ENCODE measurements around the gene PPFIA3. TPM values are rescaled to one million over a fixed set of nuclear protein-coding genes. Genes with fewer than 3 reads are reported as not detected.
"Not testable (repeated sequence)": the region's sequence is repeated elsewhere in the genome, so short reads cannot be mapped to it uniquely, and the experiment has no call there.

PPFIA3 gene
- total and polyA plus RNA-seq, 4 experiments from 2014 or later: 0.27 to 4.5 (median 2.3) TPM

DNA sequence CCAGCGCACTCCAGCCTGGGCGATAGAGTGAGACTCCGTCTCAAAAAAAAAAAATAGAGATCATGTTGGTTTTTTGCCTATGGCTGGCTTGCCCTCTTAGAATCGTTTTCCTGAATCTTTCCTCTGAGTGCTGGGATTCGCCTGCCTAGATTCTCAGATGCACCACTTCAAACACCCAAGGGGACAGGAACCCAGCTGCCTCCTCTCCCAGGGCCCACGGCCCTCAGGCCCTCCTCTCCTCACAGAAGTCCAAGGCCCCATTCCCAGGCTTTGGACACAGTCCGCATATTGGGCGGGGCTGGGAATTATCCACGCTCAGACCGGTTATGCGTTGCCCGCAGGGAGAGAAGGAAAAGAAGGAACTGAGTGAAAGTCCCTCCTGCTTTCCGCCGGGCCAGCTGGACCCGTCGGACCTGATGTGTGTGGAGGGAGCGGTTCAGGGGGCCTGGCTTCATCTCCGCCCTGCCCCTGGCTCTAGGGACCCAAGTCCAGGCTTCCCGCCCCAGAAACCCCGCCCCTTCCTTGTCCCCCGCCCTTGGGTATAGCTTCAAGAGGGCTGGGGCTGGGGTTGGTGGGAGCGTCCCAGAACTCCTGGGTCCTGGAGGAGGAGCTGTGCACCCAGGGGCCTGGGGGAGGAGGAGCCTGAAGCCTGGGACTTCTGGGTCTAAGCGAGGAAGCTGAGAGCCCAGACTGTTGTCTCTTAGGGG is 5.8 kb downstream of the PPFIA3 start:
- H3K36me3 Mint-ChIP-seq: no peaks in the 10 kb centered on the region
- DNase-seq: peak in 1 of 5 donors; percentile 39
- Histone ChIP-seq H3K4me3 (ENCODE audit: low read length in 2 of 2) (no peak overlapping the region), H3K27ac (ENCODE audit: low read depth, low read length) (no peak overlapping the region), H3K4me1 (ENCODE audit: insufficient read depth, low read length) (peaks cover 18% of the 10 kb centered on the region), H3K27me3 (ENCODE audit: insufficient read depth, low read length) (no peaks in the 10 kb centered on the region), H3K36me3 (ENCODE audit: insufficient read depth, low read length) (no peaks in the 10 kb centered on the region), H3K9me3 (ENCODE audit: control insufficient read depth in 1 of 2, low read length in 2 of 2) (no peaks in the 10 kb centered on the region)
- H3K4me3 Mint-ChIP-seq: no peak overlapping the region
- POLR2A ChIA-PET (ENCODE audit: partially characterized antibody): no interaction called here
- CTCF ChIA-PET (ENCODE audit: partially characterized antibody): interaction anchor here (0.9 kb wide), 1 partner anchor 18 kb away, joined by 3 read pairs; no protein-coding TSS in a partner anchor
- no peaks in the 10 kb centered on the region for H3K27me3 Mint-ChIP-seq
- intact Hi-C loops (cut with micrococcal nuclease): loop anchor here (5.0 kb wide), 1 partner anchor 38 kb away; the partner anchor contains the start of gene SNRNP70
- peak overlapping the region in 1 of 7 donors; percentile 35 for H3K27ac Mint-ChIP-seq
- peaks cover 17 to 28% (median 21%) of the 10 kb centered on the region in 4 donors for H3K4me1 Mint-ChIP-seq
- H3K9me3 Mint-ChIP-seq: peaks cover 0 to 3% (median 0%) of the 10 kb centered on the region in 8 donors

DNA sequence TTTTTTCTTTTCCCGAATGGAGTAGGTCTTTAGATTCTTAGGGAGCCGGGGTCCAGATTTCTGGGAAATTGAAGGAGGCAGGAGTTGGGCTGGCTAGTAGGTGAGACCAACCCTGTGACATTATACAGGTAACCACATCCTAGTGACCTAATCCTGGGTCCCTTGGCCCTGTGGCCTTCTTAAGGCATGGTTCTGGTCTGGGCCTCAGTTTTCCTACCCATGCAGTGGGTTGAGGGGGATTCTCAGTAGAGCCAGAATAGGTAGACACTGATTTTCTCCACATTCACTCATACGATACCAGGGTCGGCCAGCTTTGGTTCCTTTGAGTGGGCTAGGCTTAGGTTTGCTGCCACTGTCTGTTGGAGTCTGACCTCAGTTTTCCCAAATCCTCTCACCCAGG is 7.2 kb downstream of the PPFIA3 start:
- no peaks in the 10 kb centered on the region for H3K9me3 ChIP-seq (ENCODE audit: control insufficient read depth in 1 of 2, low read length in 2 of 2)
- Mint-ChIP-seq H3K9me3 (peaks cover 0 to 2% (median 0%) of the 10 kb centered on the region in 8 donors), H3K27ac (no peak overlapping the region), H3K4me3 (no peak overlapping the region), H3K4me1 (peaks cover 10 to 20% (median 13%) of the 10 kb centered on the region in 4 donors), H3K27me3 (no peaks in the 10 kb centered on the region), H3K36me3 (no peaks in the 10 kb centered on the region)
- ChIA-PET CTCF (ENCODE audit: partially characterized antibody) (interaction anchor here (0.7 to 2.7 kb wide), 2 partner anchors 9 to 12 kb away, joined by 3 to 8 read pairs; partner anchors contain the start of gene LIN7B), POLR2A (ENCODE audit: partially characterized antibody) (interaction anchor here (0.7 to 4.1 kb wide), 3 partner anchors 9 to 133 kb away, joined by 4 to 38 read pairs (median 8); partner anchors contain the start of genes GYS1, LIN7B and RUVBL2)
- no peak overlapping the region for H3K4me3 ChIP-seq (ENCODE audit: low read length in 2 of 2)
- H3K4me1 ChIP-seq (ENCODE audit: insufficient read depth, low read length): peaks cover 14% of the 10 kb centered on the region
- H3K27ac ChIP-seq (ENCODE audit: low read depth, low read length): no peak overlapping the region
- no peaks in the 10 kb centered on the region for H3K27me3 ChIP-seq (ENCODE audit: insufficient read depth, low read length)
- no peak for DNase-seq
- H3K36me3 ChIP-seq (ENCODE audit: insufficient read depth, low read length): no peaks in the 10 kb centered on the region
- intact Hi-C loops (cut with micrococcal nuclease): loop anchor here (5.0 kb wide), 1 partner anchor 39 kb away; the partner anchor contains the start of gene SNRNP70

DNA sequence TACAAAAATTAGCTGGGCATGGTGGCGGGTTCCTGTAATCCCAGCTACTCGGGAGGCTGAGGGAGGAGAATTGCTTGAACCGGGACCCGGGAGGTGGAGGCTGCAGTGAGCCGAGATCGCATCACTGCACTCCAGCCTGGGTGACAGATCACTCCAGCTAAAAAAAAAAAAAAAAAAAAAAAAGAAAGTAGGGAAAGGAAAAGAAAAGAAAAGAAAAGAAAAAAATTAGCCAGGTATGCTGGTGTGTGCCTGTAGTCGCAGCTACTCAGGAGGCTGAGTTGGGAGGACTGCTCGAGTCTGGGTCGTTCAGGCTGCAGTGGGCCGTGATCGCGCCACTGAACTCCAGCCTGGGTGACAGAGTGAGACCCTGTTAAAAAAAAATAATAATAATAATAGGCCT is 7.9 kb downstream of the PPFIA3 start:
- intact Hi-C loops (cut with micrococcal nuclease): loop anchor here (5.0 kb wide), 1 partner anchor 40 kb away; the partner anchor contains the start of gene SNRNP70
- peak overlapping the region in 1 of 2 donors; percentile 57 for H3K4me3 ChIP-seq (ENCODE audit: low read length in 2 of 2)
- not testable (repeated sequence) for H3K4me3 Mint-ChIP-seq; H3K36me3 ChIP-seq (ENCODE audit: insufficient read depth, low read length); H3K27me3 Mint-ChIP-seq; H3K27ac Mint-ChIP-seq; H3K27ac ChIP-seq (ENCODE audit: low read depth, low read length); H3K27me3 ChIP-seq (ENCODE audit: insufficient read depth, low read length); H3K9me3 ChIP-seq (ENCODE audit: control insufficient read depth in 1 of 2, low read length in 2 of 2); H3K9me3 Mint-ChIP-seq; H3K36me3 Mint-ChIP-seq
- H3K4me1 Mint-ChIP-seq: peaks cover 10 to 20% (median 13%) of the 10 kb centered on the region in 4 donors
- peak in 1 of 5 donors; percentile 38 for DNase-seq
- CTCF ChIA-PET (ENCODE audit: partially characterized antibody): interaction anchor here (0.6 to 2.7 kb wide), 7 partner anchors 7 to 339 kb away, joined by 3 to 8 read pairs (median 3); partner anchors contain the start of genes PPFIA3 and RUVBL2
- POLR2A ChIA-PET (ENCODE audit: partially characterized antibody): interaction anchor here (0.6 to 4.1 kb wide), 5 partner anchors 7 to 708 kb away, joined by 3 to 38 read pairs (median 8); partner anchors contain the start of genes GYS1, LIN7B, PPFIA3 and RUVBL2
- H3K4me1 ChIP-seq (ENCODE audit: insufficient read depth, low read length): peaks cover 14% of the 10 kb centered on the region

DNA sequence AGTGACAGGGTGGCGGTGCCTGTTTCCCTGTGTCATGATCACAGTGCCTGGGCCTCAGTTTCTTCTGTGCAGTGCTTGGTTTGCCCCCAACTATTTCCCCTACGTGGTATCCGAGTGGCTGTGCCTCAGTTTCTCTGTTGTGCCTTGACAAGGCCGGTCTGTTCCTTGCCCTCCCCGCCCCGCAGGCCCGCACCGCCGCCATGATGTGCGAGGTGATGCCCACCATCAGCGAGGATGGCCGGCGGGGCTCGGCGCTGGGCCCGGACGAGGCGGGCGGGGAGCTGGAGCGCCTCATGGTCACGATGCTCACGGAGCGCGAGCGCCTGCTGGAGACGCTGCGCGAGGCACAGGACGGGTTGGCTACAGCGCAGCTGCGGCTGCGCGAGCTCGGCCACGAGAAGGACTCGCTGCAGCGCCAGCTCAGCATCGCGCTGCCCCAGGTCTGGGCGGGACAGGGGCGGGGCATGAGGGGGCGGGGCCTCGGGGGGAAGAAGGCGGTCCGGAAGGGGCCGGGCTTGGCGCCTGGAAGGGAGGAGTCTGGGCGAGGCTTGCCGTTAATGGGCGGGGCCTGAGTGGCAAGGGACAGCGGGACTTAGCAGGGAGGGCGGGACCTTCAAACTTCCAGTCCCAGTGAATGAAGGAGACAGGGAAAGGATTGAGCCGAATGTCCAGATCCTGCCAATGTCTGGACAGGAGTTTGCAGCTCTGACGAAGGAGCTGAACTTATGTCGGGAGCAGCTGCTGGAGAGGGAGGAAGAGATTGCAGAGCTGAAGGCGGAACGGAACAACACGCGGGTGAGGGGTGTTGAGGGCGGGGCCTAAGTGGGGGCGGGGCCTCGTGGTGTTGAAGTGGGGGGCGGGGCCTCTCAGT is 8.6 kb downstream of the PPFIA3 start:
- intact Hi-C loops (cut with micrococcal nuclease): loop anchor here (1.0 to 5.0 kb wide), 4 partner anchors 9 to 41 kb away; partner anchors contain the start of genes C19orf73, LIN7B, PPFIA3 and SNRNP70
- no peak overlapping the region for H3K27ac ChIP-seq (ENCODE audit: low read depth, low read length)
- peaks cover 14% of the 10 kb centered on the region for H3K4me1 ChIP-seq (ENCODE audit: insufficient read depth, low read length)

DNA sequence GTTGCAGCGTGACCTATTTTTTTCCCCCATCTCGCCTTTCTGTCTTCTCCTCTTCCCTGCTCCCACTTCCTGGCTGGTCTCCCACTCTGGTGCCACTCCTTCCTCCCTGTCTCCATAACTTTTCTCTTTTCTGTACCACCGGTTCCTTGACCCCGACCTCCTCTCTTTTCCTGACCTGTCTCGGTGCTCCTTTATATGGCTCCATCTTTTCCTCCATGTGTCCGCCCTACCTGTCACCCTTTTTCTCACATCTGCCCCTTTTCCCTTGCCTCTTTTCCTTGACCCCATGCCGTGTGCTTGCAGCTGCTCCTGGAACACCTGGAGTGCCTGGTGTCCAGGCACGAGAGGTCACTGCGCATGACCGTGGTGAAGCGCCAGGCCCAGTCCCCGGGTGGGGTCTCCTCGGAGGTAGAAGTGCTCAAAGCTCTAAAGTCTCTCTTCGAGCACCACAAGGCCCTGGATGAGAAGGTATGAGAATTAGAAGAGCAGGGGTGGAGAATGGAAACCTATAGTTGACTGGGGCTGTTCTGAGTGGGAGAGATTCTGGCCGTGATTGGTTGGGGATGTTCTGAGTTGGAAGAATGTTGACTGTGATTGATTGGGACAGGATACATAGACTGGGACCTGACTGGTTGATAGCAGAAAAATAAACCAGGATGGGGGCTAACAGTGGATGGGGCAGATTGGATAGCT is 9.3 kb downstream of the PPFIA3 start:
- peak in 1 of 5 donors; percentile 41 for DNase-seq
- peaks cover 19% of the 10 kb centered on the region for H3K4me1 ChIP-seq (ENCODE audit: insufficient read depth, low read length)
- Mint-ChIP-seq H3K36me3 (no peaks in the 10 kb centered on the region), H3K27me3 (peaks cover 0 to 1% of the 10 kb centered on the region in 2 donors), H3K4me1 (peaks cover 8 to 30% (median 19%) of the 10 kb centered on the region in 4 donors), H3K4me3 (peak overlapping the region in 7 of 8 donors; percentile 61 to 91 (median 89)), H3K9me3 (peaks cover 0 to 2% (median 0%) of the 10 kb centered on the region in 8 donors), H3K27ac (peak overlapping the region; percentile 24 to 97 (median 93))
- ChIA-PET POLR2A (ENCODE audit: partially characterized antibody) (interaction anchor here (1.2 to 4.1 kb wide), 3 partner anchors 8 to 14 kb away, joined by 3 to 38 read pairs (median 9); partner anchors contain the start of genes LIN7B and PPFIA3), CTCF (ENCODE audit: partially characterized antibody) (interaction anchor here (0.8 to 2.7 kb wide), 10 partner anchors 11 to 135 kb away, joined by 3 to 9 read pairs (median 4); partner anchors contain the start of genes LIN7B and RUVBL2)
- intact Hi-C loops (cut with micrococcal nuclease): loop anchor here (1.0 to 5.0 kb wide), 4 partner anchors 9 to 41 kb away; partner anchors contain the start of genes C19orf73, LIN7B, PPFIA3 and SNRNP70
- H3K4me3 ChIP-seq (ENCODE audit: low read length in 2 of 2): peak overlapping the region in 1 of 2 donors; percentile 55
- no peaks in the 10 kb centered on the region for H3K9me3 ChIP-seq (ENCODE audit: control insufficient read depth in 1 of 2, low read length in 2 of 2)
- H3K27ac ChIP-seq (ENCODE audit: low read depth, low read length): no peak overlapping the region
- H3K27me3 ChIP-seq (ENCODE audit: insufficient read depth, low read length): no peaks in the 10 kb centered on the region
- no peaks in the 10 kb centered on the region for H3K36me3 ChIP-seq (ENCODE audit: insufficient read depth, low read length)

More for the DNA sequence above, 8.6 kb downstream of the PPFIA3 start:
- Histone ChIP-seq H3K36me3 (ENCODE audit: insufficient read depth, low read length) (no peaks in the 10 kb centered on the region), H3K4me3 (ENCODE audit: low read length in 2 of 2) (peak overlapping the region in 1 of 2 donors; percentile 57), H3K27me3 (ENCODE audit: insufficient read depth, low read length) (no peaks in the 10 kb centered on the region), H3K9me3 (ENCODE audit: control insufficient read depth in 1 of 2, low read length in 2 of 2) (no peaks in the 10 kb centered on the region)
- Mint-ChIP-seq H3K4me1 (peaks cover 8 to 25% (median 14%) of the 10 kb centered on the region in 4 donors), H3K36me3 (no peaks in the 10 kb centered on the region), H3K27ac (peak overlapping the region; percentile 80 to 97 (median 93)), H3K4me3 (peak overlapping the region; percentile 81 to 91 (median 89)), H3K27me3 (no peaks in the 10 kb centered on the region), H3K9me3 (peaks cover 0 to 2% (median 0%) of the 10 kb centered on the region in 8 donors)
- ChIA-PET POLR2A (ENCODE audit: partially characterized antibody) (interaction anchor here (1.3 to 4.1 kb wide), 3 partner anchors 8 to 13 kb away, joined by 8 to 38 read pairs (median 9); partner anchors contain the start of genes LIN7B and PPFIA3), CTCF (ENCODE audit: partially characterized antibody) (interaction anchor here (0.6 to 2.7 kb wide), 10 partner anchors 8 to 340 kb away, joined by 3 to 8 read pairs (median 3); partner anchors contain the start of genes LIN7B, PPFIA3 and RUVBL2)
- DNase-seq: peak; percentile 93 to 96 (median 95)

DNA sequence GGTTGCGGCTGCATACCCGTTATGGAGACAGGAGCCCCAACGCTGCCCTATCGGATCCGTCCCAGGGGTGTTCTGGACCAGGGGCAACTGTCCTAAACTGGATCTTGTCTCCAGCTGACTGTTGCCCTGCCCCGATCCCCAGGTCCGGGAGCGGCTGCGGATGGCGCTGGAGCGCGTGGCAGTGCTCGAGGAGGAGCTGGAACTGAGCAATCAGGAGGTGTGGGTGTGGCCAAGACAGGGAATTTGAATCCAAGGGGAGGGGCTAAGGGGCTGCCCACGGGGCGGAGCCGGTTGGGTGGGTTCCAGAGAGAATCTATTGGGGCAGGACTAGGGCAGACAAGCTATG is 9.9 kb downstream of the PPFIA3 start:
- Mint-ChIP-seq H3K9me3 (peaks cover 0 to 2% (median 0%) of the 10 kb centered on the region in 8 donors), H3K4me3 (peak overlapping the region in 4 of 8 donors; percentile 35 to 90 (median 55))

More for the DNA sequence above, 9.9 kb downstream of the PPFIA3 start:
- no peaks in the 10 kb centered on the region for H3K36me3 ChIP-seq (ENCODE audit: insufficient read depth, low read length)
- ChIA-PET POLR2A (ENCODE audit: partially characterized antibody) (interaction anchor here (1.2 to 4.1 kb wide), 2 partner anchors 9 to 14 kb away, joined by 3 to 38 read pairs; partner anchors contain the start of gene LIN7B), CTCF (ENCODE audit: partially characterized antibody) (interaction anchor here (1.1 to 2.2 kb wide), 4 partner anchors 12 to 32 kb away, joined by 3 to 9 read pairs (median 6); partner anchors contain the start of gene LIN7B)
- peak in 1 of 5 donors; percentile 44 for DNase-seq
- H3K27ac Mint-ChIP-seq: peak overlapping the region in 2 of 7 donors; percentile 15 to 80
- H3K4me1 ChIP-seq (ENCODE audit: insufficient read depth, low read length): peaks cover 23% of the 10 kb centered on the region
- intact Hi-C loops (cut with micrococcal nuclease): loop anchor here (2.0 to 5.0 kb wide), 2 partner anchors 16 to 42 kb away; partner anchors contain the start of gene SNRNP70
- peaks cover 8 to 35% (median 20%) of the 10 kb centered on the region in 4 donors for H3K4me1 Mint-ChIP-seq
- H3K27me3 Mint-ChIP-seq: peaks cover 0 to 3% of the 10 kb centered on the region in 2 donors
- no peaks in the 10 kb centered on the region for H3K36me3 Mint-ChIP-seq
- H3K27me3 ChIP-seq (ENCODE audit: insufficient read depth, low read length): no peaks in the 10 kb centered on the region
- no peak overlapping the region for H3K4me3 ChIP-seq (ENCODE audit: low read length in 2 of 2)
- H3K27ac ChIP-seq (ENCODE audit: low read depth, low read length): no peak overlapping the region
- H3K9me3 ChIP-seq (ENCODE audit: control insufficient read depth in 1 of 2, low read length in 2 of 2): no peaks in the 10 kb centered on the region

All from CD4-positive, alpha-beta memory T cell (primary cell).